GM19099 (cell line): ENCODE data around the gene RELB.
A peak's percentile ranks its signal among the peaks of the same experiment; 100 is the strongest.

ENCODE experiments used
- POLR2A ChIP-seq: IDR thresholded peaks from 3 replicates; pipeline ENCODE4 v1.6.1; 2011; ENCODE audit warnings: low read depth; ENCODE audit not compliant: insufficient read length; ENCODE audit errors: extremely low read depth

Gene RELB

DNA sequence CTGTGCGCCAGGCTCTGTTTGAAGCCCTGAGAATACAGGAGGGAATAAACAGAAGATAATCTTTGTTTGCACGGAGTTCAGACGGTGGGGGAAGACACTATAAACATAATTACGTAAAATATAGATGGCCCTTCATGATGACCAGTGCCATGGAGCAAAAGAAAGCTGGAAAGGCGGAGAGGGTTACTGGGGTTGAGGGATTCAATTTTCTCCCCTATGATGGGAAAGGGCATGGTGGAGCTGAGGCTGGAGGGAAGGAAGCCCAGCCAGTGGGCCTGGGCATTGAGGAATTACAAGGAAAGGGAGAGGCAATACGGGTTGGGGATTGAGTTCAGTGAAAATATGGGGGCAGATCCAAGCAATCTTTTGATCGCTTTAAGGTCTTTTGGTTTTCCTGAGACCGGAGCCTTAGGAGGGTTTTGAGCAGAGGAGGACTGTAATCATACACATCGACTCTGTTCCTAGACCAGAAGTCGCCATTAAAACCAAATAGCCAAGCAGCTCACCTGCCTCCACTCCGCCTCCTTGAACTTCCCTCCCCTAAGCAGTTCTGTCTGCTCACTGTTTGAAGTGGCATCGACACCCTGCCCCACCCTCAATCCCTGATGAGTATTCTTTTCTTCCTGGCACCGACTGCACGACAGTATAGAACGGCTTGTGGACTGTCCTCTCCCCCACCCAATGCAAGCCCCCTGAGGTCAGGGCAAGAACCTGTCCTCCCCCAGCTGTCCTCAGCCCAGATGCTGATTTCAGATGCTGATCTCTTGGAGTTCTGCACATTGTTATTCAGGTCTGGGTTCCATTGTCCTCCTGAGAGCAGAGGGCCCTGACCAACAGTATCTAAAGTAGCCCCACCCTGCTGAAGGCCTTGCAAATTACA is 75.8 kb downstream of the RELB start:
- no peak for TF ChIP-seq POLR2A

DNA sequence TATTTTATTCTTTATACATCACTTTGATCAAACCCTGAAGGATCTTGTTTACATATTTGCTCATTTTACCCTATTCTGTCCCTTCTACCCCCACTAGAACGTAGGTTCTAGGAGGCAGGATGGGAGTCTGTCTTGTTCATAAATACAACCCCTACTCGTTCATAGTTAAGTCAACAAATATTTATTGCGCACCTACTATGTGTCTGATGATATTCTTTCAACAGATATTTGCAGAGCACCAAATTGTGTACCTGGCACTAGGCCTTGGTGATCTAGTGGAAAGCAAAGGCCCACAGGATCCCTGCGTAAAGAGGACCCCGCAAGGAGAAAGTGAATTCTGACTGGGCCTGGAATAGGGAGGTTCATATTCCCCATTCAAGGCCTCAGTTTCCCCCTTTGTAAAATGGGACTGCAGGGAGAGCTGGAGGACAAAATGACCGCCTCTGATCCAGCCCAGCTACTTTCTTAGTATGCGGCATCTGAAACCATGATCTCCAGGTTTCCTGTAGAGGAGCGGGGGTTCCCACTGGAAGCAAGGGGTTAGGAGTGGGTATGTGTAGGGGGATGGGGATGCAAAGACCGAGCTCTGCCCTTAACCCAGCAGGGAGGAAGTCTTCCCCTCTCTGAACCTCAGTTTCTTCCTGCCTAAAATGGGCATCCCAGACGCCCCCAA is 77.3 kb downstream of the RELB start:
- TF ChIP-seq POLR2A: no peak

DNA sequence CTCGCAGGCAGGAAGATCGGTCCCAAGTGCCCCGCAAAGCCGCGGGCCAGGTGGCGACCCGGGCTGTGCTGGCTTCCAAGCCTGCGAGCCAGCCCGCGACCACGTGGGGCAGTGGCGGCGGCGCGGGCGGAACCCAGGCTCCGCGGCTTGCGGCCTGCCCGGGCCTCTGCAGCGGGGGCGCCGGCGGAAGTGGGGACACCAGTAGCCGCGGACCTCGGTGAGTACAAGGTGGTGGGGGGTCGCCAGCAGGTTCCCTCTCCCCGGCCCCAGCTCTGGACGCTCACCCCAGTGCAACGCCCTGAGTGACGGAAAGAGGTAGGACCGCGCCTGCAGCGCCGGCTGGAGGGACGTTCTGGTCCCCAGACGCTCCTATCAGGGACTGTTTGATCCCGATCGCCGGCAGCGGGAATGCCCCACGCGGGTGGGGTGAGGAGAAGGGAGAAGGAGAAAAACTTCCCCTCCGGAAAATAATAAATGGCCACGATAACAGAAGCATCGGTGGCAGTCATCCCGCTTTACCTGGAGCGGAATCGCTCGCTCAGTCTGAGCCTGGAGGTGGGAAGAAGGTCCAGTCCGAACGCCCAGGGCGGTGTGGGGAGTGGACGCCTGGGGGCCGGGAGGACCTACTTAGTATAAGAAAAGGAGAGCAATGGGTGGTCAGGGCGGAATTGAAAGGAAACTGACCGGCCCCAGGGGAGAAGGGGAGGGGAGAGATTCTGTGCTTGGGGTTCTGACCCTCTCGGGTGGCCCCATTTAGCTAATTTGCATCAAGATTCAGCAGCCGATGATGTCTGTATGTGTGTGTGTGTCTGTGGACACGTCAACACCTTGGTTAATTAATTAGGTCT is 78.0 kb downstream of the RELB start, which contains the start of gene GEMIN7:
TSS of gene GEMIN7 (plus strand) at position 198 of the 848 bp plus-strand sequence. CDS start 10,855 bp downstream, outside the sequence.
- TF ChIP-seq POLR2A: peak; percentile 71

DNA sequence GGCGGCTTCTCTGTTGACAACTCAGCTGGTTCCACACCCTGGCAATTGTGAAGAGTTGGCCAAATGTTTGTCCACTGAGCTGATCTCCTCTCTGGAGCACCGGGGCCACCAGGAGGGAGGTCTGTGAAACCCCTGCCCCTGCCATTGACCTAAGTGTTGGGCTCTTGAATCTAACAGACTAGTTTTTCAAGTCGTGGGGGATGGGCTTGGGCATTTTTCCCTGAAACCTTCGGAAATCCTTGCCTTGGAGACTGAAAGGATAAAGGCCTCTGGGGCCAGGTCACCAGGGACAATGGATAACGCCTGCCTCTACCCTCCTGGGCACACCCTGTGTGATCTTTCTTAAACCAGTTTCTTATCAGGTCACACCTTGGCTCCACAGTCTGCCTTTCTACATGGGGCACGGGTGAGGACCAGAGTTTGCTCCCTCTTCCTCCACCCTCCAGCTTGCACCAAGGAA is 78.7 kb downstream of the RELB start:
- no peak for TF ChIP-seq POLR2A

GRCh38 chr19:45082170-45082569 is 80.9 kb downstream of the RELB start:
- TF ChIP-seq POLR2A: no peak

DNA sequence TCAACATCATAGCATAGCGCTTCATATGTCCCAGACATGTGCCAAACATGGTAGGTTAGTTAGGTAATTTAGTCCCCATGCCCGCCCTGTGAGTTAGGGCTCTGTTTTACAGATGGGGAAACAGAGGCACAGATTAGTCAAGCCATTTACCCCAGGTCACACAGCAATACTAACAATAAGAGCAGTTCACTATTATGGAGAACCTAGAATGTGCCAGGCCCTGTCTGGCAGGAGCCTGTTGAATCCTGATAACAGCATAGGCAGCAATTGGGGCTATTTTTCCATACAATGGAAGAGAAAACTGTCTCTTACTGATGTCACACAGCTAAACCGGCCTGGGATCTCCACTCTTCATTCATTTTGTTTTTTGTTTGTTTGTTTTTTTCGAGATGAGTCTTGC is 85.2 kb downstream of the RELB start:
- no peak for TF ChIP-seq POLR2A

DNA sequence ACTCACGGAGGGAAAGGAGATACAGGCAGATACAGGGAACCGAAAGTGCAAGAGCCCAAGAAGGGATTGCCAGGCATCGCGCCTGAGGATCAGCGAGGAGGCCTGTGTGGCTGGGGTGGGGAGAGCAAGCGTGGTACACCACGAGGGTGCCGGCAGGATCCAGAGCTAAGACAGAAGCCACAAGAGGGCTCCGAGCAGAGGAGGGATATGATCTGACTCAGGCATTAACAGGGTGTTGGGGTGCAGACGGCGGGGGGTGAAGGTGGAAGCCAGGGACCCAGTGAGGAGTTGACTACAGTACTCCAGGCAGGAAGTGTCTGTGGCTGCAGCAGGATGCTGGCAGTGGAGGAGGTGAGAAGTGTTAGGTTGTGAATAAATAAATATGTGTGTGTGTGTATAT is 86.3 kb downstream of the RELB start:
- no peak for TF ChIP-seq POLR2A
